ENCODE data around the gene HELZ2. TPM values are rescaled to one million over a fixed set of nuclear protein-coding genes. Genes with fewer than 3 reads are reported as not detected.

HELZ2 gene
- total RNA-seq, 1 experiment from 2014 or later, result 33.4 TPM

DNA sequence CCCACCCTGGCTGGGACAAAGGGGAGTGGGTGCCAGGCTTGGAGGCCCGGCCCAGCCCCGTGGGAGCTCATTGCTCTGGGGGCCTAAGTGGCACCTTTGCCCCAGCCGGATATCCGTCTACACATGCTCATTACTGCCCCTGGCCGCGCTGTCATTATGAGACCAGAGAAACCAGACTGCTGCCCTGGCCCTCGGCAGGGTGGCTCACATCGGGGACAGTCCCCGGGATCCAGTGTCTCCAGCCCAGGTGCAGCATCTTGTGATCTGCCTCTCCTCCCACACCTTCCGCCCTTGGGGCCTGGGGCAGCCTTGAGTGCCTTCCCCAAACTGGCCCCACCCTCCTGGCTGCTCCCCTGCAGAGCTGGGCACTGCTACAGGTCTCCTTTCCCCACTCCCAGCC is 31.3 kb downstream of the HELZ2 start:
- Histone ChIP-seq H3K27me3 (ENCODE audit: low read length) (no peaks in the 10 kb centered on the region), H3K4me3 (ENCODE audit: low read length) (no peak overlapping the region), H3K4me2 (ENCODE audit: low read length) (no peak overlapping the region), H3K9me2 (replicated peaks; ENCODE audit: low read length) (no peaks in the 10 kb centered on the region), H3K9ac (ENCODE audit: low read length) (no peak overlapping the region), H3K4me1 (ENCODE audit: insufficient read depth, low read length) (peaks cover 41% of the 10 kb centered on the region), H3K36me3 (ENCODE audit: low read depth, low read length) (no peaks in the 10 kb centered on the region), H3K27ac (ENCODE audit: low read length) (no peak overlapping the region), H3K9me3 (ENCODE audit: low read length) (no peaks in the 10 kb centered on the region), H2AFZ (ENCODE audit: low read length) (no peak overlapping the region), H4K20me1 (ENCODE audit: low read length) (no peaks in the 10 kb centered on the region), H3K79me2 (ENCODE audit: low read length) (no peaks in the 10 kb centered on the region), H3F3A (ENCODE audit: low read length, unreplicated experiment) (no peaks in the 10 kb centered on the region)
- ATAC-seq (no peak), DNase-seq (no peak)
- CTCF ChIA-PET, result no interaction called here
- intact Hi-C loops (cut with micrococcal nuclease), result no loop called here
- POLR2A ChIA-PET (ENCODE audit: unreplicated experiment), result interaction anchor here (0.7 kb wide), 1 partner anchor 26 kb away, joined by 3 read pairs; no protein-coding TSS in a partner anchor
- TF ChIP-seq, protein P1, sequence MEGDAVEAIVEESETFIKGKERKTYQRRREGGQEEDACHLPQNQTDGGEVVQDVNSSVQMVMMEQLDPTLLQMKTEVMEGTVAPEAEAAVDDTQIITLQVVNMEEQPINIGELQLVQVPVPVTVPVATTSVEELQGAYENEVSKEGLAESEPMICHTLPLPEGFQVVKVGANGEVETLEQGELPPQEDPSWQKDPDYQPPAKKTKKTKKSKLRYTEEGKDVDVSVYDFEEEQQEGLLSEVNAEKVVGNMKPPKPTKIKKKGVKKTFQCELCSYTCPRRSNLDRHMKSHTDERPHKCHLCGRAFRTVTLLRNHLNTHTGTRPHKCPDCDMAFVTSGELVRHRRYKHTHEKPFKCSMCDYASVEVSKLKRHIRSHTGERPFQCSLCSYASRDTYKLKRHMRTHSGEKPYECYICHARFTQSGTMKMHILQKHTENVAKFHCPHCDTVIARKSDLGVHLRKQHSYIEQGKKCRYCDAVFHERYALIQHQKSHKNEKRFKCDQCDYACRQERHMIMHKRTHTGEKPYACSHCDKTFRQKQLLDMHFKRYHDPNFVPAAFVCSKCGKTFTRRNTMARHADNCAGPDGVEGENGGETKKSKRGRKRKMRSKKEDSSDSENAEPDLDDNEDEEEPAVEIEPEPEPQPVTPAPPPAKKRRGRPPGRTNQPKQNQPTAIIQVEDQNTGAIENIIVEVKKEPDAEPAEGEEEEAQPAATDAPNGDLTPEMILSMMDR (conservative IDR thresholded peaks at IDR 0.05; ENCODE audit: low read depth, low read length), result no peak
- TF ChIP-seq EZH2phosphoT487 (IDR thresholded peaks at IDR 0.05; ENCODE audit: borderline replicate concordance, low read length), result no peak
- TF ChIP-seq EZH2 (IDR thresholded peaks at IDR 0.05; ENCODE audit: low read length, unreplicated experiment), result no peak
- BruUV-seq (replicated peaks), result no TSS peak

DNA sequence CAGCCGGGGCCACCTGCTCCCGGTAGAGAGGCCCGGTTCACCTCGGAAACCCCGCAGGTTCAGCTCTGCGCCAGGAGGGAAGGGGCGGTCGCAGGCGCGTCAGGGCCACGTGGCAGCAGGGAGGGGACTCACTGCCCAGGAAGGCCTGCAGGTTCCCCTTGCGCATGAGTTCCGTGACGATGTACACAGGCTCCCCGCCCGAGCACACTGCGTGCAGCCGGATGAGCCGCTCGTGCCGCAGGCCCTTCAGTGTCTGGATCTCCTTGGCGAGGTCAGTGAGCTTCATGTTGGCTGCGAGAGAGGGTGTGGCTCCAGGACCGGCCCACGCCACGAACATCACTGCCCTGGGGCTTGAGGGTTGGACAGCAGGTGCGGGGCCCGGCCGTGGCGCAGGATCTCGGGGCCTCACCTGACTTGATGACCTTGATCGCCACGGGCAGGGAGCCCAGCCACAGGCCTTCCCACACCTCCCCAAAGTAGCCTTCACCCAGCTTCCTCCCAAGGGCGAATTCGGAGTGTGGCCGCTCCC is 31.9 kb downstream of the HELZ2 start:
- POLR2A ChIA-PET (ENCODE audit: unreplicated experiment), result interaction anchor here (0.7 kb wide), 1 partner anchor 25 kb away, joined by 3 read pairs; no protein-coding TSS in a partner anchor
- H3F3A ChIP-seq (ENCODE audit: low read length, unreplicated experiment), result no peaks in the 10 kb centered on the region
- TF ChIP-seq EZH2 (IDR thresholded peaks at IDR 0.05; ENCODE audit: low read length, unreplicated experiment) (no peak), EZH2phosphoT487 (IDR thresholded peaks at IDR 0.05; ENCODE audit: borderline replicate concordance, low read length) (no peak)
- TF ChIP-seq, protein P1 (conservative IDR thresholded peaks at IDR 0.05; ENCODE audit: low read depth, low read length), result no peak
- no peaks in the 10 kb centered on the region for H3K9me2 ChIP-seq (replicated peaks; ENCODE audit: low read length)
- BruUV-seq (replicated peaks), result no TSS peak
- no peak overlapping the region for H3K4me2 ChIP-seq (ENCODE audit: low read length)
- CTCF ChIA-PET, result no interaction called here
- peaks cover 44% of the 10 kb centered on the region for H3K4me1 ChIP-seq (ENCODE audit: insufficient read depth, low read length)
- no peaks in the 10 kb centered on the region for H4K20me1 ChIP-seq (ENCODE audit: low read length)
- H2AFZ ChIP-seq (ENCODE audit: low read length), result no peak overlapping the region
- no peak for DNase-seq
- no peak overlapping the region for H3K27ac ChIP-seq (ENCODE audit: low read length)
- peaks cover under 1% of the 10 kb centered on the region; the same call in 1 of the 2 replicates for H3K79me2 ChIP-seq (ENCODE audit: low read length)
- no peaks in the 10 kb centered on the region for H3K27me3 ChIP-seq (ENCODE audit: low read length)
- H3K36me3 ChIP-seq (ENCODE audit: low read depth, low read length), result no peaks in the 10 kb centered on the region
- ATAC-seq, result no peak
- no peaks in the 10 kb centered on the region for H3K9me3 ChIP-seq (ENCODE audit: low read length)
- intact Hi-C loops (cut with micrococcal nuclease), result no loop called here
- H3K4me3 ChIP-seq (ENCODE audit: low read length), result no peak overlapping the region
- H3K9ac ChIP-seq (ENCODE audit: low read length), result no peak overlapping the region

DNA sequence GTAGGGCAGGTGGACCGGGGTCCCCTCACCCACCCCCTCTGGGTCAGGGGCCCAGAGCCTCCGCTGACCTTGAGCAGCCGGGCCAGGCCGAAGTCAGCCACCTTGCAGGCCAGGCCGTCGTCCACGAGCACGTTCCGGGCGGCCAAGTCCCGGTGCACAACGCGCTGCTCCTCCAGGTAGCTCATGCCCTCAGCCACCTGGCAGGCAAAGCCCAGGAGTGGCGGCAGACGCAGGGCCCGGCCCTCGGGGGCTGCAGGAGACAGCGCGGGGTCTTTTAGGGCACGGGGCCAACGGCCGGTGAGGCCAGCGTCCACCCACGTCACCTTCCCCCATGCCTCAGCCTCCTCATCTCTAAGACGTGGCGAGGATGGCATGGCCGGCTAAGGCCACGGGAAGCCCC is 32.7 kb downstream of the HELZ2 start:
- no peaks in the 10 kb centered on the region for H3K9me3 ChIP-seq (ENCODE audit: low read length)
- no peaks in the 10 kb centered on the region for H3K36me3 ChIP-seq (ENCODE audit: low read depth, low read length)
- H3K4me1 ChIP-seq (ENCODE audit: insufficient read depth, low read length), result peaks cover 51% of the 10 kb centered on the region
- ChIA-PET CTCF (no interaction called here), POLR2A (ENCODE audit: unreplicated experiment) (no interaction called here)
- H3K79me2 ChIP-seq (ENCODE audit: low read length), result peaks cover 7% of the 10 kb centered on the region
- no peak overlapping the region for H3K4me2 ChIP-seq (ENCODE audit: low read length)
- H4K20me1 ChIP-seq (ENCODE audit: low read length), result no peaks in the 10 kb centered on the region
- DNase-seq, result no peak
- no peaks in the 10 kb centered on the region for H3K27me3 ChIP-seq (ENCODE audit: low read length)
- H2AFZ ChIP-seq (ENCODE audit: low read length), result no peak overlapping the region
- no peak overlapping the region for H3K9ac ChIP-seq (ENCODE audit: low read length)
- ATAC-seq, result no peak
- no TSS peak for BruUV-seq (replicated peaks)
- intact Hi-C loops (cut with micrococcal nuclease), result no loop called here
- no peaks in the 10 kb centered on the region for H3K9me2 ChIP-seq (replicated peaks; ENCODE audit: low read length)
- no peak overlapping the region for H3K4me3 ChIP-seq (ENCODE audit: low read length)
- H3F3A ChIP-seq (ENCODE audit: low read length, unreplicated experiment), result no peaks in the 10 kb centered on the region
- no peak overlapping the region for H3K27ac ChIP-seq (ENCODE audit: low read length)
- TF ChIP-seq EZH2phosphoT487 (IDR thresholded peaks at IDR 0.05; ENCODE audit: borderline replicate concordance, low read length) (no peak), EZH2 (IDR thresholded peaks at IDR 0.05; ENCODE audit: low read length, unreplicated experiment) (no peak)
- TF ChIP-seq, protein P1 (conservative IDR thresholded peaks at IDR 0.05; ENCODE audit: low read depth, low read length), result no peak

Measured in PC-3 (cell line).